A549 treated with RU486 at 1 μM for 4 hours (cell line): ENCODE results near the gene DNASE1L2. TPM values are rescaled to one million over a fixed set of nuclear protein-coding genes. Genes with fewer than 3 reads are reported as not detected.

Experiments
- total RNA-seq: library from RNA; stranded (reverse); fragments of 200-300 nt; extraction: Qiagen RNA extraction; gene quantifications from 5 replicates; pipeline ENCODE4 v1.2.3, GENCODE V29; 2022; ENCODE audit warnings: low read depth

The DNASE1L2 gene, protein sequence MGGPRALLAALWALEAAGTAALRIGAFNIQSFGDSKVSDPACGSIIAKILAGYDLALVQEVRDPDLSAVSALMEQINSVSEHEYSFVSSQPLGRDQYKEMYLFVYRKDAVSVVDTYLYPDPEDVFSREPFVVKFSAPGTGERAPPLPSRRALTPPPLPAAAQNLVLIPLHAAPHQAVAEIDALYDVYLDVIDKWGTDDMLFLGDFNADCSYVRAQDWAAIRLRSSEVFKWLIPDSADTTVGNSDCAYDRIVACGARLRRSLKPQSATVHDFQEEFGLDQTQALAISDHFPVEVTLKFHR
- total RNA-seq: 0.56 to 1.4 TPM (median 1.2 TPM) in 5 replicates

DNA sequence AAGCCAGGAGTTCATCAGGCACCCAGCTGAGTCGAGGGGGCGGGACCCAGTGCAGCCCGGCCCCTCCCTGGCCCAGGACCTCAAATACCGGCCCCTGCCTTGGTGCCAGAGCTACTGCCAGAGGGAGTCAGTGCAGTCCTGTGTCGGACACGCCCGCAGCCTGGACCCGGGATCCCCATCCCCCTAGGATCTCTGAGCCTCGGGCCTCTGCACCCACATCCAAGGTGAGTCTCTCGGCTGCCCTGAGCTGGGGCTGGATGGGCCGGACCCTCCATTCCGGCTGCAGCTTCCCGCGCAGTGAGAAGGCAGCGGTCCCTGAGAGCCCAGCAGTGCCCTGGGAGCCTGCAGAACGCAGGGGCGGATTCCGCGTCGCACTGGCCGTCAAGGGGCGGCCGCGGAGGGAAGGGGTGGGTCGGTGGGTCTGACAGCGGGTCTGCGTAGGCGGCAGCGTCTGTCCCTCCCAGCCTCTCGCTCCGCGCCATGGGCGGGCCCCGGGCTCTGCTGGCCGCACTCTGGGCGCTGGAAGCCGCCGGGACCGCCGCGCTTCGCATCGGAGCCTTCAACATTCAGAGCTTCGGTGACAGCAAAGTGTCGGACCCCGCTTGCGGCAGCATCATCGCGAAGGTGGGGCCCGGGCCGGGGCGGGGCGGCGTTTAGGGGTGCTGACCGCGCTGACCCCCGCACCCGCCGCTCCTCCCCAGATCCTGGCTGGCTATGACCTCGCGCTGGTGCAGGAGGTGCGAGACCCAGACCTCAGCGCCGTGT is at the start of gene DNASE1L2:
Gene DNASE1L2, plus strand, starts transcription at position 108 of the 765 bp plus-strand sequence. Its CDS starts 373 bp downstream, at position 481.

DNA sequence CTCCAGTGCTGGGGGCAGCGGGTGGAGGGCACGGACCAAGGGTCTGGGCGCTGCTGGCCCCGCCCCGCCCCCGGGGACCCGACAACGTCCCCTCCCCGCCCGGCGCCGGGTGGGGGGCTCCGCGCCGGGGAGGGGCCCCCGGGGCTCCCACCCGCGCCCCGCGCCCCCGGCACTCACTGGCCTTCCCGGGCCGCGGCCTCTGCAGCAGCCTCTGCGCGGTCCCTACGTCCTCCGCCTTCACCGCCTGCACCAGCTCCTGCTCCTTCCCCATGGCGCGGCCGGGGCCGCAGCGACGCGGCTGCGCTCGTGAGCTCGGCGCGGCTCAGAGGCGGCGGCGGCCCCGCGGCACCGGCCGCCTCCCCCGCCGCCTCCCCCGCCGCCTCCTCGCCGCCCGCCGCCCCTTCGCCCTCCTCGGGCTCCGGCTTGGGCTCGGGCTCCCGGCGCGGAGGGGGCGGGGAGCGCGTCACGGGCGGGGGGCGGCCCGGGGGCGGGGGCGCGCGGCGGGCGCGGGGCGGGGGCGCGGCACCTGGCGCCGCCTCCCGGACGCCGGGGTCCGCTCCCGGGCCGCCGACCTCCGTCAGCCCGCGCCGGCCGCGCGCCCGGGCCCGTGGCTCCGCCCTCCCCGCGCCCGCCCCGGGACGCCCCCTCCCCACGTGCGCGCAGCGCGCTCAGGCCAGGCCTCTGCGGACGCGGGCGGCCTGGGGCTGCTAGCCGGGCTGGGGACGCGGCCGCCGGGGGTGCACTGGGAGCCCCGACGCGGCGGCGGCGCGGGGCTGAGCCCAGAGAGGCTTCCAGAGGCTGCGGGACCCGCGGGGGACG is 39.9 kb upstream of the DNASE1L2 start, which contains the start of gene CASKIN1:
Gene CASKIN1, minus strand, starts transcription at position 444 of the 819 bp plus-strand sequence. Its CDS starts 173 bp downstream, at position 271.

DNA sequence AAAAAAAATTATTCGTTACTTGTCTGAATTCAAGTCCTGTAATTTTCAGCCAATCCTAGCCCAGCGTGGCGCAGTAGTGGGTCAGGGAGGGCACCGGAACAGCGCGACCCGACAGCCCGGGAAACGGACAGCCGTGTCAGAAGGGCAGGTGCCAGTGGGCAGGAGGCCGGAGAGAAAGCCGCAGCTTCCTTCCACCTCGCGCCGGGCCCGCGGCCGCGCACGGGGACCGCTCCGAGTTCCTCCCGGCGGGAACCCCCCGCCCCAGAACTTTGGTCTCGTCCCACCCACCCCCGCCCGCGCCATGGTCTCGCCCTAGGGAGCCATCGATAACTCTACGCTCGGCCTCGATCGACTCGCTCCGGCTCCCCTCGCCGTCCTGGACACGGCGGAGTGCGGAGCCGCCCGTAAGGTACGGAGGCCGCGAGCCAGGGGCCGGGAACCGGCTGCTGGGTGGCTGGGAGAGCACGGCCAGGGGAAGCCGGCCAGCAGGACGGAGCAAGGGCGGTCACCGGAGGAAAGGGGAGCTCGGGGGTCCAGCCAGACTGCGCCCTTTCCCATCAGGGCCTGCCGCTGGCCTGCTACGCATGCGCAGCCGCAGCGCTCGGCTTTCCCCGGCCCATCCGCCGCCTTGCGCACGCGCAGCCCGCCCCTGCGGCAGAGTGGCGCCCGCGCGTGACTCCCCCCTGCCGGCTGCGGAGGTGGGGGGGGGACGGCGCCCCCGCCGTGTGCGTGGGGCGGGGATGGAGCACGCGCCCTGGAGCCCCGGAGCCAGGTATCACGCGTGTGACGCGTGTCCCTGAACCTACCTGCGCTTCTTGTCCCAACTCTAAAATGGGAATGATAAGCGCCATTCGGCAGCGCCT is 30.9 kb upstream of the DNASE1L2 start, which contains the start of gene MLST8:
Gene MLST8, plus strand, starts transcription at position 351 of the 863 bp plus-strand sequence. CDS start 632 bp downstream, outside the sequence.

DNA sequence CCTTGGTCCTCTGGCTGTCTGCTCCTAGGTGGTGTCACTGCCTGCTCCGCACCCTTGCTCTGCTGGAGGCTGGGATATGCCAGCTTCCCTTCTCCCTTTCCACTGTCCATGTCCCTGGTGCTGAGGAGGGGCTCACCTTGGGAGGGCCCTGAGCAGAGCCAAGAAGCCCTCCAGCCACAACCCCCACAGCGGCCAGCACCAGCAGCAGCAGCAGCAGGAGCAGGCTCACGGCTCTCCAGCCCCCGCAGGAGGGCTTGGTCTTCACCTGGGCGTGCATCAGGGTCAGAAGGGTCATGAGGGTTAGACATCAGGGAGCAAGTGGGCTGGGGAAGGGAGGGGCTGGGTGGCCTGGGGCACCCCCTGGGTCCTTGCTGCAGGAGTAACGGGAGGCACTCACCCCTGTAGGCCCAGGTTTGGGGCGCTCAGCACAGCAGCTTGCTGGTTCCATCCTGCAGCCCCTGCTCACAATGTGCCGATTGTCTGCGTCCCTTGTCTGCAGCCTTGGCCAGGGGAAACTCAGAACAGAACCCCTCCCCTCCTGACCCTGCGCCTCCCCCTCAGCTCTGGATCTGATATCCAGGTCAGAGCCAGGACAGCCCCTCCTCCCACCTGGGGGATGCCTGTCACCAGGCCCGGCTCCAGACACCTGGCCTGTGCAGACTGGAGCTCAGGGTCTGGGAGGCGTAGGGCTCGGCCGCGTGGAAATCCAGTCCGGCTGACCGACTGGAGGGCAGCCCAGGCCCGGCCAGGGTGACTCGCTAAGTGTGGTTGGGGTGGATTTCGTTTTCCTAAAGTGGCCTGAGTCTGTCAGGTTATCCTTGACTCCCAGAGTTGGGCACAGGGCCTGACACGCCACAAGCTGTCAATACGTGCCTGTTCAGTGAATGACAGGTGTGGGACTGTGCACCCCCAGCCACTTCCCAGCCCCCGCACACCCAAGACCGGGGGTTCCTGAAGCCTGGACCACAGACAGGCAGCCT is 25.6 kb upstream of the DNASE1L2 start, which contains the start of gene BRICD5:
Gene BRICD5, minus strand, starts transcription at position 478 of the 980 bp plus-strand sequence. Its CDS starts 30 bp downstream, at position 448.

DNA sequence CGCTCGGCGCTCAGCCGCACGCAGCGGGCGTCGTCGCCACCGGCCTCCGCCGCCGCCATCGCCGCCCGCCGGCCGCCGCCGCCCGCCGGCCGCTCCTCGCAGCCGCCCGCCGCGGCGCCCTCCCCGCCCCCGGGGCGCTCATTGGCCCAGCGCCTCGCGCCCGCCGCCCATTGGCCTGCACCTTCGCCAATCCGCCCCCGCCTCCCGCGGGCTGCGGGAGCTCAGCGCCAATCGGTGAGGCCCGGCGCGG is 21.6 kb upstream of the DNASE1L2 start, which contains the start of gene PGP:
Gene PGP, minus strand, starts transcription at position 122 of the 250 bp plus-strand sequence. Its CDS starts 63 bp downstream, at position 59.

DNA sequence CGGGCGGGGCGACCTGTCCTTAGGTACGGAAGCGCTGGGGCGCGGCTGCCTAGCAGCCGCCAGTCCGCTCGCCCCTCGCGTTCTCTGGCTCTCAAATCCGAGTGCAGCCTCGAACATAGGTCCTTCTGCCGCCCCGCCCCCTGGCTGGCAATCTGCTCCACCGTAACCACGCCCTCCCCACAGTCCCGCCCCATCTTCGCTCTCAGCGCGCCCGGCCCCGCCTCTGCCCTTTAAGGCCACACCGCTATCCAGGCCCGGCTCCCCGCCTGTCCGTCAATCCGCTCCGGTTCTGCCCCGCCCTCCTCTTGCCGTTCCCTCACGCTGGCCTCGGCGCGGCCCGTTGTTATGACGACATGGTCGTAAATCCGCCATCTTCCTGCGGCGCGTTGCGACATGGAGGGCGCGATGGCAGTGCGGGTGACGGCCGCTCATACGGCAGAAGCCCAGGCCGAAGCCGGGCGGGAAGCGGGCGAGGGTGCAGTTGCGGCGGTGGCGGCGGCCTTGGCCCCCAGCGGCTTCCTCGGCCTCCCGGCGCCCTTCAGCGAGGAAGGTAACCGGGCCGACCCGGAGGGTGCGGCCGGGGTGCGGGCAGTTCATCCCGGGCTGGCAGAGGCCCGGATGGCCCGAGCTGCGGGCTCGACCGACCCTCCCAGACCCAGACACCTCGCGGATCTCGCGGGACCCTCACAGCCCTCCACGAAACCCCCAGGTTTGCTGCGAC is 12.9 kb upstream of the DNASE1L2 start, which contains the start of gene E4F1:
Gene E4F1, plus strand, starts transcription at position 371 of the 721 bp plus-strand sequence. Its CDS starts 23 bp downstream, at position 394.

DNA sequence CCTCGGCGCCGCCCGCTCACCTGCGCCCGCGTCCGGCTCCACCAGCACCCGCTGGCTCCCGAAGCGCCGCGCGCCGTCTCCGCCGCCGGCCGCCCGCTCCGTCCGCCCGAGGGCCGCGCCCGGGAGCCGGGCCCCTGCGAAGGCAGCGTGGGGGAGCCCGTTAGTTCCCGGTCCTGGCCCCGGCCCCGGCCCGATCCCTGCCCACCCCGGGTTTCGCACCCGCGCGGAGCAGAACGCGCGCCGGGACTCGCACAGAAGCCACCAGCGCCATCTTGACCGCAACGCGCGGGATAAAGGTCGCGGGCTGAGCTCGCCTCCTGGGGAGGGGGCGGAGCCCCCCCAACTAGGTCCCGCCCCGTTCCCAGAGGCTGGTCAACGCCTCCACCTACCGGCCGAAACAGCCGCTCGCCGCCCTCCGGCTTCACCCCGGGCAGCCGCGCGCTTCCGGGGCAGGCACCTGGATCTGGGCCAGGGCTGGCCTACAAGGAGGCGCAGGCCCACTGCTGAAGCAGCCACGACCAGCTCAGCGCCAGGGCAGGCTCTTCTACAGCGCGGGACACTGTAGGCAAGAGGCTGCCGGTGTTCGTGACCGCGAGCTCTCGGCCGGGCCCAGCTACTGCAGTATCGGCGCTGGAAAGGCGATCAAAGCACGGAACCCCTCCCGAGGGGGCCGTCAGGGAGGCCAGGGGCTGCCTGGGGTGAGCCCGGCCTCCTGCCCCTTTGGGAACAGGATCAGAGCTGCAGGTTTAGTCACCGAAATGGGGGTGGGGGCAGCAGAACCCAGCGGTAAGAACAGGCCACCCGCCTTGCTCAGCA is 15.3 kb downstream of the DNASE1L2 start, which contains the start of gene ECI1:
Gene ECI1, minus strand, starts transcription at position 292 of the 816 bp plus-strand sequence. Its CDS starts 21 bp downstream, at position 271.

DNA sequence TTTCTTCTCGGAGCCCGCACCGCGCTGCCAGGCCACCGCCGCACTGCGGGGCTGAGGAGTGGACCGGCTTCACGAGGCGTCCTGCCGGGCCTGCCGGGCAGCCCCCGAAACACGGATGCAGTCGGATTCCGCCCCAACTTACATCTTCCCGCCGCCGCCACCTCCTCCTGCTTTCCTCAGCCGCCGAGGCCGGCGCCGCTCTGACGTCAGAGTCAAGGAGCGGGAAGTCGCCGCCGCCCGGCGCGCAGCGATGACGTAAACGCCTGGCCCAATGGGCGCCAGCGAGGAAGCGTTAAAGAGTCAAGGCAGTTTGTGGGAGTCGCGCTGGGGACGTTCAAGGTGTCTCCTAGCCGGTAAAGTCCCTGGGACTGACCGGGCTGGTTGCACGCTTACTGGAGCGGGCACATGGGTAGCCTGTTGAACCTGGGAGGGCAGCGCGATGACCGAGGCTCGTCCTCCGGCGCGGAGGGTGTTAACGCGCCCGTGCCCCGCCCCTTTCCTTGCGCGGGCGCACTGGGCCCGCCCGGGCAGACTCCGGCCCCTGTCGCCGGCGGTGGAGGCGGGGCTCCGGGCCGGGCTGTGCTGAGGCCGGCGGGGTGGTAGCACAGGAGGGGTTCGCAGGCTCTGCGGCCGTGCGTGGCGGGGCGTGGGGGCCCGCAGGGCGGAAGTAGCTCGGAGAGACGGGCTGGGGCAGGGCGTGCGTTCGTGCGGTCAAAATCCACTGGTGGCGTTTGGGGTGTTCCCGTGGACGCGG is 31.8 kb downstream of the DNASE1L2 start, which contains the start of gene RNPS1:
Gene RNPS1, minus strand, starts transcription at position 214 of the 754 bp plus-strand sequence. CDS start 3,483 bp downstream, outside the sequence.

Other genes starting within 250 kb of the DNASE1L2 start
- gene SYNGR3, start 246.5 kb upstream of the DNASE1L2 start, total RNA-seq: 4.4 to 9.7 TPM (median 6.7 TPM) in 5 replicates
- gene ZNF598, start 226.6 kb upstream of the DNASE1L2 start, total RNA-seq: 43.5 to 62.6 TPM (median 56.0 TPM) in 5 replicates
- gene NPW, start 216.7 kb upstream of the DNASE1L2 start, total RNA-seq: 0.92 to 2.0 TPM (median 1.0 TPM) in 4 of 5 replicates, not detected in the other
- 34.8 to 57.8 TPM (median 54.9 TPM) in 5 replicates for gene NHERF2, start 209.5 kb upstream of the DNASE1L2 start, total RNA-seq
- 30.8 to 47.1 TPM (median 43.6 TPM) in 5 replicates for gene NTHL1, start 188.6 kb upstream of the DNASE1L2 start, total RNA-seq
- gene TSC2, start 188.5 kb upstream of the DNASE1L2 start, total RNA-seq: 27.9 to 39.7 TPM (median 36.6 TPM) in 5 replicates
- 37.4 to 56.1 TPM (median 48.8 TPM) in 5 replicates for gene PKD1, start 100.5 kb upstream of the DNASE1L2 start, total RNA-seq
- 2.7 to 5.0 TPM (median 4.0 TPM) in 5 replicates for gene RAB26, start 87.8 kb upstream of the DNASE1L2 start, total RNA-seq
- 39.8 to 58.6 TPM (median 51.7 TPM) in 5 replicates for gene TRAF7, start 80.7 kb upstream of the DNASE1L2 start, total RNA-seq
- 0.26 to 0.95 TPM (median 0.49 TPM) in 5 replicates for gene CASKIN1, start 39.8 kb upstream of the DNASE1L2 start, total RNA-seq
- 35.7 to 53.7 TPM (median 52.7 TPM) in 5 replicates for gene MLST8, start 31.0 kb upstream of the DNASE1L2 start, total RNA-seq
- gene BRICD5, start 25.6 kb upstream of the DNASE1L2 start, total RNA-seq: 2.9 to 6.6 TPM (median 4.6 TPM) in 5 replicates
- 16.8 to 38.1 TPM (median 35.4 TPM) in 5 replicates for gene PGP, start 21.6 kb upstream of the DNASE1L2 start, total RNA-seq
- gene E4F1, start 12.9 kb upstream of the DNASE1L2 start, total RNA-seq: 17.8 to 28.1 TPM (median 24.2 TPM) in 5 replicates
- 45.6 to 91.2 TPM (median 87.6 TPM) in 5 replicates for gene ECI1, start 15.1 kb downstream of the DNASE1L2 start, total RNA-seq
- gene RNPS1, start 31.7 kb downstream of the DNASE1L2 start, total RNA-seq: 263 to 286 TPM (median 267 TPM) in 5 replicates
- 13.6 to 20.1 TPM (median 17.0 TPM) in 5 replicates for gene ABCA3, start 104.3 kb downstream of the DNASE1L2 start, total RNA-seq
- gene CCNF, start 193.0 kb downstream of the DNASE1L2 start, total RNA-seq: 20.4 to 25.0 TPM (median 23.0 TPM) in 5 replicates
- gene TEDC2, start 223.7 kb downstream of the DNASE1L2 start, total RNA-seq: 16.3 to 24.0 TPM (median 22.7 TPM) in 5 replicates
- 0.05 to 0.15 TPM in 2 of 5 replicates, not detected in the others for gene NTN3, start 234.9 kb downstream of the DNASE1L2 start, total RNA-seq
- 5.9 to 8.4 TPM (median 7.1 TPM) in 5 replicates for gene TBC1D24, start 238.7 kb downstream of the DNASE1L2 start, total RNA-seq